NOMO-1 (cell line): ENCODE measurements around the gene LRRC8B.
A peak's percentile ranks its signal among the peaks of the same experiment; 100 is the strongest.
"Not testable (repeated sequence)": the region's sequence is repeated elsewhere in the genome, so short reads cannot be mapped to it uniquely, and the experiment has no call there.

Source experiments
- DNase-seq, 2 experiments: peaks; one replicate each; lab custom pipeline; 2025; ENCODE audit not compliant: unreplicated experiment in 2 of 2; lab: John Stamatoyannopoulos, UW

Gene LRRC8B

DNA sequence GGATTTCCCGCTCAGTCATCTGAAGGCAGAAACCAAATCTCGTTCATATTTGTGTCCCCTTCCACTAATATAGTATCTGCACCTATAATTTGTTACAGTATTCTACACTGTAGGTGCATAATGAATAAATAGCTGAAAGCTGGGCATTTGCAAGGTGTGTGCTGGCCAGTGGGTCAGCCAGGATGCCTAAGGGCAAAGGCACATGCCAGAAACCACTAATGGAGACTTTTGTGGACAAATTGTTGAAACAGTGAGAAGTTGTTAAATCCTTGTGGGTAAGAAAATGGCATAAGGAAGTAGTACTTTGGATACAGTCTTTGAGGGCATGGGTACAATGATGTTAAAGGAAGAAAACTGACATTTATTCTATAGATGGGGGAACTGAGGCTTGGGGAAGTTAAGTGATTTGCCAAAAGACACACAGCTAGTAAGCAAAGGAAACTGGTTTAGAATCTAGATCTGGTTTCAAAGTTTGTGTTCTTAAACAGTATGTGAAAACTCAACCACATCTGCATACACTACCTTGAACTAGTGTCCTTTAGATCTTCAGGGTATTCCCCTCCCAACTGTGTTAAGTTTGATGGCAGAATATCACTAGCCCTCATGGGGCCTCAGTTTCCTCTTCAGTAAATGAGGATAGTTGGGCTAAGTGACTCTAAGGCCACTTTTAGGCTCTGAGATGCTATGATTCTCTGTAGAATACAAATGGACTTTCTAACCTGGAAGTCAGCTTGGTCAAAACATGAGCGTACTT lies 81.8 kb downstream of the LRRC8B start:
- no peak for DNase-seq

DNA sequence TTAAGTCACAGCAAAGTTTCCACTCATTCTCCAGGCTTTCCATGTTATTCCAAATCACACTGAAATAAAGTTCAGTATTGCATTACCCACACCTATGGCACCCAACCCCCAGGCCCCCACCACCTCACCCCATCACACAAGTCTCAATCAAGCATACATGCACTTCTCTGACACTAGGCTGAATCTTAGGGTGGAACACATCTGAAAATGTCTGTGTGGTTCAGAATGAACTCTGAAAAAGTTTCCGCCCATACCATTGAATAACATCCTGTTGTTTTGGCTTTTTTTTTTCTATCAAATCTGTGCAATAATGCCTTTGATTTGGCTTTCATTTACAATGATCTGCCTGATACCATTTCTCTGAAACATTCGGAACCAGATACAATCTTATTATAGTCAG lies 82.5 kb downstream of the LRRC8B start:
- no peak for DNase-seq

DNA sequence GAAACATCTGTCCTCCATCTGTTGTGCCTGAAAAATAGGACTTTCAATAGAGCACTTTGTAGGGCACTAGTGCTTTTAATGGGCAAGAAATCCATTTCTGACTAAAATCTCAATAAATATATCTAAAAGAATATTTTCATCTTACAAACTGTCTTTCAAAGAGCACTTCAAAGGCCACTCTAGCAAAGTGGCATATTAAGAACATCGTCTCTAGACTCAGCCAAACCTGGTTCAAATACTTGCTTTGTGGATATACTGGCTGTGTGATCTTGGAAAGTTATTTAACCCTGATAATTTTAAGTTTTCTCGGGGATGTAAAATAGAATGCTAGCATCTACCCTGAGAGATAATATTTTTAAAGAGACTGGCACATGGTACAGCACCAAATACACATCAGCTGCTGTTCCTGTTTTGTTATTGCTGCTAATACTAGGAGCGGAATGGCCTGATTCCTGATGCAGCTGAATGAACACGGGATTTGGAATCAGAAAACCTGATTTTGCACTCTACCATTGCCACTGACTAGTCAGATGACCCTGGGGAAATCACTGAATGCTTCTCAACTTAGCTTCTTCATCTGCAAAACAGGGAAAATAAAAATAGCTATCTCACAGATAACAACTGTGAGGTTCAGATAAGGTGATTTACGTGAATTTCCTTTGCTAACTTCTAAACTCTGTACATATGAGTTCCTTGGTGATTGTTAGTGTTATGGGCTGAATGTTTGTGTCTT lies 83.1 kb downstream of the LRRC8B start:
- no peak for DNase-seq

DNA sequence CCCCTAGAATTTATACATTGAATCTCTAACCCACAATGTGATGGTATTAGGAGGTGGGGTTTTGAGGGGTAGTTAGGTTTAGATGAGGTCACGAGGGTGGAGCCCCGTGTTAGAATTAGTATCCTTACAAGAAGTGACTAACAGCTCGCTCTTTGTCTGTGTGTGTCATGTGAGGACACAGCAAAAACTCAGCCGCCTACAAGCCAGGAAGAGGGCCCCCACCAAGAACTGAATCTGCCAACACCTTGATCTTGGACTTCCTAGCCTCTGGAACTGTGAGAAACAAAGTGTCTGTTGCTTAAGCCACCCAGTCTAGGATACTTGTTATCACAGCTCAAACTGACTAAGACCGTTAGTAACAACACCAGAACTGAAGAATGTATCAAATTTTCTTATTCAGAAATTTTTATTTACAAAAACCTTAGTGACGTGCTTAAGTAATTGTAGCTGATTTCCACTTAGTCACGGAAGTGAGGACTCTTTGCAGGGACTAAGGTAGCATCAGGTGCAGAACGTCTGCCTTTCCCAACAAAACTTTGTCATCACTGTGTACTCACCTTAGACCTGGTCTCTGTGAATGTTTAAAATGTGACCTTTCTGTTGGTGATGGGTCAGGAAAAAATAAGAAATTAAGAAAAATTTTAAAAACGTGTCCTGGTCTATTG lies 83.8 kb downstream of the LRRC8B start:
- no peak for DNase-seq

DNA sequence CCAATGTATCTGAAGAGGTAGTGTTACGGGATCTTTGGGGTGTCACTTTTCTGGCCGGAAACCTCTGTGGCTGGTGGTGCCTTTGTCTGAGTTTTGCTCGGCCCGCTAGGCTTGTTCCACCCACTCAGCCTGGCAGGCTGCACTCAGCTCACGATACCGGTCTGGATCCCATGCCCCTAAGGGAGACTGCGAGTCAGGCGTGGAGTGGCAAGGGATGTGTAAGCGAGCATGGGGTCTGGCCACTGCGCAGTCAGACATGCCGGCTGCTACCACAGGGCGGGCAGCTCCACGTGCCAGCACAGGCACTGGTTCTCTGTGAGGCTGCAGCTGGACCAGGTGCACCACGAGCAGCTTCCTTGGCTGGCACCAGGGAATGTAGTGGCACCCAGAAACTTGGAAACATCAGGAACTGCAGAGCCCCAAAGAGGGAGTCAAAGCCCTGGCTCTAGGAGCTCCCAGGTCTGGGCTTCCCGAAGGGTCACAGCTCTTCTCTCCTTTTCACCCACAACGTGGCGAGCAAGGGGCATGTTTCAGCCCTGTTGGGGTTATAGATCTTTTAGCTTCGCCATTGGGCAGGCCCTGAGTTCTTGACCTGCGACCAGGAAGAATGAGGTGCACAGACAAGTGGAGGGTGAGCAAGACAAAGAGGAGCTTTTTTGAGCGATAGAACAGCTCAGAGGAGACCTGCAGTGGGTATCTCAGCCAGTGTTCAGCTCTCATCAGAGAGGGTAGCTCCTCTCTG lies 84.5 kb downstream of the LRRC8B start:
- DNase-seq, result no peak

DNA sequence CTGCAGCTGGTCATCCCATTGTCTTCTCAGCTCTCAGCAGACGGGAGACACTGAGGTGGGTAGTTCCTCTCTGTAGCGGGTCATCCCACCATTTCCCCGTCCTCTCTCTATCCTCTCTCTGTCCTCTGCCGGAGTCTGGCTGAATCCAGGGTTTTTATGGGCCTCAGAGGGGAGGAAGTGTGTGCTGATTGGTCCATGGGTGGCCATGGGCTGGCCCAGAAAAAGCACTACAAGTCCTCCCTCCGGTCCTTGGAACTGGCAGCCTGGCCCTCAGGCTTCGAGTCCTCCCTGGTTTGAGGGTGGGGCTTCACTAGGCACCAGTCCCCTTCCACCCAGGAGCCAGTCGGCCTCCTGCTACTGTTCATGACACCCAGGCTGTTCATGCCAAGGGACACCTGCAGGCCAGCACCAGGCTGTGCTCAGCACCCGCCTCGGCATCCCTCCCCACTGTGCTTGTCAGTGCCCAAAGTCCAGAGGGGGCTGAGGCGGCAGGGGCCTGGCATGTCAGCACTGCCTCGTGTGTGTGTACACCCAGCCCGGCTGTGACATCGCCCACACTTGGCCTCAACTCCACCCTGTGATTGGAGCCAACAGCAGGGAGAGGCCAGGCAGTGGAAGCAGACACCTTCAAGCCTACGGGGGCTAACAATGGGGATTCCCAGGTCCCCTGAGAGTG lies 85.3 kb downstream of the LRRC8B start:
- DNase-seq, result no peak

DNA sequence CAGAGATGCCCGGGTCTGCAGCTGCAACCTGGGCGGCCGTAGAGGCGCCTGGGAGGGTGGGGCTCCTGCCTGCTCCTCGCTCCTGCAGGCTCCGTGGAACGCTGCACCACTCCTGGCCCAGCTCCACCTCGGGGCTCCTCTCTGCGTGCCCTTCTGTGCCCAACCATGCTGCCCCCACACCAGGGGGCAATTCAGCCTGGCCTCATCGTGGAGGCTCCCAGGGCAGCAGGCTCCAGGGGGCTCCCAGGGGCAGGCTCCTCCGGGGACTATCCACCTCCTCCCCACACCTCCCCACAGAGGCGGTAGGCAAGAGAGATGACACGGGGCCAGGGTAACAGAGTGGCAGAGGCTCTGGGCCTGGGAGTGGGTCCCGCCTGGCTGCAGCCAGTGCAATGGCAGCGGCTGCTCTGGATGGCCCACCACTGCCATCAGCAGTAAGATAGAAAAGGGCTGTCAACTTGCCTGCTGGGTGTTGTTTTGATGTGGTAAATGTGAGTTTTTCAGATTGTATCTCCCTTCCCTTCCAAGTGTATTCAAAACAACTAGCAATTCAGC lies 85.9 kb downstream of the LRRC8B start:
- no peak for DNase-seq

DNA sequence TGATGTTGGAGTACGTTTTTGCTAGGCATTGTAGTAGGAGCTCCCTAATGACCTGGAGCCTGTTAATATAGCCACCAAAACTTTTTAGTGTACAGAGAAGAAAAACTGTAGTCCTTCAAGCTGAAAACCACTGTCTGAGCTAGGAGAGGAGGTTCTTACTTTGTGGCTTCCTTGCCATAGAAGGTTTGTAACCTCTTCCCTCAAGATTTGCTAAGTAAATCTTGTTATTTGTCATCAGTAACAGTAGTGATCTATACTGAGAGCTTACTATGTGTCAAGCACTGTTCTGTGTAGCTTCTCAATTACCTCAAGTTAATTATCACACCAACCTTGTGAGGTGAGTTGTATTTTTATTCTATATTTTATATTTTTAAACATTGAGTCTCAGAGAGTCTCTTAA lies 87.1 kb downstream of the LRRC8B start:
- DNase-seq, result no peak

DNA sequence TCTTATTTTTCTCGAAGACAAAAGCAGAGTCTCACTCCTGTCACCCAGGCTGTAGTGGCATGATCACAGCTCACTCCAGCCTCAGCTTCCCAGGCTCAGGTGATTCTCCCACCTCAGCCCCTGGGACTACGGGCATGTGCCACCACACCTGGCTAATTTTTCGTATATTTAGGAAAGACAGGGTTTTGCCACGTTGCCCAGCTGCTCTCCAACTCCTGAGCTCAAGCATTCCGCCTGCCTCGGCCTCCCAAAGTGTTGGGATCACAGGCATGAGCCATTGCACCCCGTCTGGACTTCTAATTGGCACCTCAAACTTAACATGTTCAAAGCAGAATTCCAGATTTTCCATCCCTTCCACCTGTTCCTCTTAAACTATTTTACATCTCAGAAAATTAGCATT lies 89.3 kb downstream of the LRRC8B start:
- DNase-seq, result no peak

DNA sequence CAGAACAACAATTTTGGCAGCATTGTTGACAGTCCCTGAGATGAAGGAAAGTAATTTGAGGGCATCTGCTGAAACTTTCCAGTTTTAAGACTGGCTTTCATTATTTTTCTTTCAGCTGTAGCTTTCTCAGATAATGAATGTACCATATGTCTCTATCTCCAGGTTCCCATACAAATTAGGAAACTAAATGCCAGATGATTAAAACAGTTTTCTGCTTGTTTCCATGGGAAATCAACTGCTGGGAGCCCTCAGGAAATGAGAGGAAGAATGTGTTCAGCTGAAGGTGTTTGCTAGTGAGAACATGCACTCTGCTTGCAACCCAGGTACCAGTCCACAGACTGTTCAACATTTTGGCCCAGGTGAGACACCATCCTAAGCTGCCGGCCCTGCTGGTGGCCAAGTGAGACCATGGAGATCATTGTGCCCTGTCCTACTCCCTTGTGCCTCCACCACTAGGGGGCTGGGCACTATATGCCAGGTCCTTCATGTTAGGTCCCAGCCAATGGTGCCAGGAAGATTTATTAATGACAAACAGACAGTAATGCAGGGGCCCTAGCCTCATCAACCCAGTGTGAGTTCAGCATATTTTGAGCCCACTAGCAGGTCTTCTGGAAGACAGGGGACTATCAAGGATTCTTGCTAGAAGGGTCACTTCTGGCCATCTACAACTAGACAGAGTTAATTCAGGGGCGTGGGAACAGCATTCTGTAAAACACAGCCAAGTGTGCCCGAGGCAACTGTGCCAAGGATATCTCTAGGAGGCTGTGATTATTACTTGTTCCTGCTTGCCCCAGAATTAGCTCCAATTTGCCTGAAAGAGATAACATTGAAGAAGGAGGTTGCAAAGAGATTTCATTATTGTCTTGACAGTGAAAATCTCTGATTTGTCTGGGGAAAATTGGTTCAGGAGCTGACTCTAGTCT lies 91.3 kb downstream of the LRRC8B start:
- no peak for DNase-seq

DNA sequence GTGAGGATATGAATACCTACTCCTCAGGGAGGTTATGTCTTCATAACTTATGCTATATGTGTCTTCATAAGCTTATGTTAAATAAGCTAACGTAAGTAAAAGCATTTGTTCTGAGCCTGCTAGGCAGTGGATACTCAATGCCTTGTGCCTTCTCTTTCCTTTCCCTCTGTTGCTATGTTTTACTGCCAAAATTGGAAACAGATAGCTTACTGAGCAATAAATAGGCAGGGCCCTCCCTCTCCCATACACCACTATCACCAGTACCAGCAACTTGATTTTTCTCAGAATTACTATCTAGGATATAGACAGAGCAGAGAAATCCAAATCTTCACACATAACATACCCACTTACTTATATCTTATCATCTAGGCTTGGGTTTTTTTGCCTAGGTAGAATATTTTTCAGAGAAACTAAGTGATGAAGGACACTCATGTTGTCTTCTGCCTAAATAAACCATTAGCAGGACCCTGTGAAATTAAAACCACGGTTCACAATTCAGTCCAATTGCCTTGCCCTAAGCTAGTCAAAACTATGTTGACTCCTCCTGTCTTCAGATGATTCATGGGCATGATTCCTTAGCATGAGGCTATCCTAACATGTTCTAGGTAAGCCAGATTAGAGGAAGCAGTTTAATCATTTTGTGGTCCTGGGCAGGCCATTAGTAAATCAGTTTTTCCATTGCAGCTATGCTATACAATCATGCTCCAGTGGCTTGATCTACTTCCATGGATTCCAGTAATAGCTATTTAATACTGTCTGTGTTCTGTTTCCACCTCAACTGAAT lies 92.4 kb downstream of the LRRC8B start:
- no peak for DNase-seq

DNA sequence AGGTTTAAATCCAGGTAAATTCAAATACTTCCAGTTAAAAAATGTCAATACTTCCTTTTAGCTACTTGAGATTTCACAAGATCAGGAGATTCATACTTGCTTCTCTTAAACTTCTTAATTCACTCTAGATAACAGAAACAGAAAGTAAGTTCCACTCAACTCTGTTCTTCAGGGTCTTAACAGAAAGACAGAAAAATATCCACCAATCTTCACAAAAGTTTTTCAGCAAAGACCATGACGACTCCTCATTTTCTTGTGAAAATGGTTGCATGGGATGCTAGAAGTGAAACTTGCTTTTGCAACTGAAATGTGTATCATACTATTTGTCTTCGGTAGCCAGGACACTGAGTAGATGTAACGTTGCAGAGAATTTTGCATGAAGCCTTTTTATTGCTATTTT lies 96.0 kb downstream of the LRRC8B start:
- DNase-seq, result peak; percentile 9 to 53

DNA sequence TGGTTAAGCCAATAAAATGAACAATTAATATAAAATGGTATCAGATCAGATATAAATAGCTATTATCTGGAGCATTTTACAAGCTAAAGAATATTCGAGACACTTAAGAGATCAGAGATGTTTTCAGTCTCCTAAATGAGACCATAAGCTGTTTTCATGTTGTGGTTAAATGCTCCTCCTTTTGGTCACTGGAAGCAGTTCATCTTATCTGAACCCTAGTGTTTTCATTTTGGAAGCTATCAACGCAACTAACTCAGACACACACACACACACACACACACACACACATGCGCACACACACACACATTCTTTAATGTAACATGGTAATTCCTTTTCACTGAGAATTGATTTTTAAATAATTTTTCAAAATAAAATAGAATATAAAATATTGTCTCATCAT lies 98.3 kb downstream of the LRRC8B start:
- no peak for DNase-seq

DNA sequence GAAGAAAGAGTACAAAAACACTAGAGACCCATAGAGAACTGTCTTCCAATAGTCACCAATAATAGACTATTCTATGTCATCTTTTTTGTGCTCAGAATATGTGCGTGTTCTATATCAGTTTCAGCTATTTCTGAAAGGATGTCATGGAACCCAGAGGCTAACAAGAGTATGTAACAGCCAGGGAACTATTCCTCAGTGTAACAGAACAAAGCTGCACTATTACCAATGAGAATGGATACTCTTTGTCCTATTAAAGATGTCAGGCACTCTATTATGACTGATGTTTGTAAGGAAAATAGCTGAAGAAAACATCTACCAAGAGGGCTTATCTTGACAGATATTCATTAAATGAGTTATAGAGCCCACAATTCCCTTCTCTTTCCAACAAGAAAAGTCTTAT lies 99.7 kb downstream of the LRRC8B start:
- no peak for DNase-seq

DNA sequence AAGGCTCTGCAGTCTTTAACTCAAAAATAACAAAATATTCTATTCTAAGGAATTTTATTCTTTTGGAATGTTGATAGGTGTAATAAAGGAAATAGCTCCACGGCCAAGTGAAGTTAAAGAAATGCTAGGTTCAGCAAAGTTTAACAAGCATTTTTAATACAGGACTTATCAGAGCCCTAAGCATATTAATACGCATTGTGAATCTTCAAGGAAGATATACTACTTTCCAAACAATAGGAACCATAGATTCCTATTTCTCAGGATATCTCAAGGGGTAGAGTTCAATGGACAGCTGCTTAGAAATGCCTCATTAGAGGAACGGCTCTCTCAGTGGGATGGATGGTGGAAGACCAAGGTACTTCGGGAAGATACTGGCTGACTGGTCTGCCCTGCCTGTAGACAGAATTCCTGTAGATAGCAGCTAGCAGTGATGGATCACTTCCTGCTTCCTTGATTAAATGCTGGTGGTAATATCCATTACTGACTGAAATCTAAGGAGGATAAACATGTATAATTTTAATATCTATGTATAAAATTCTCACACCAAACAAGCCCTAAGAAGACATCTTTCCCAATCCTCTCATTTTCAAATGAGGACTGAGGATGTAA lies 100.2 kb downstream of the LRRC8B start:
- no peak for DNase-seq

DNA sequence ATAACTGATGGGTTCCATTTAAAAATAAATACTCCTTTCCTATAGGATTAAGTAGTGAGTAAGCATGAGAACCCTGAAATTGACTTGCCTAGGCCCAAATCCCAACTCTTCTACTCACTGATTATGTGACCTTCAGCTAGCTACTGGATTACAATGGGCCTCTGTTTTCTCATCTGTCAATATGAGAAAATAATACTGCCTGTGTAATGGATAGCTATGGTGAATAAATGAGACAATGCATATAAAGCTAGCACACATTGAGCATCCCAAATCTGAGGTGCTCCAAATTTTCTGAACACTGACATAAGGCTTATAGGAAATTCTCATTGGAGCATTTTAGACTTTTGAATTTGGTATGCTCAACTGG lies 103.0 kb downstream of the LRRC8B start:
- DNase-seq, result no peak

DNA sequence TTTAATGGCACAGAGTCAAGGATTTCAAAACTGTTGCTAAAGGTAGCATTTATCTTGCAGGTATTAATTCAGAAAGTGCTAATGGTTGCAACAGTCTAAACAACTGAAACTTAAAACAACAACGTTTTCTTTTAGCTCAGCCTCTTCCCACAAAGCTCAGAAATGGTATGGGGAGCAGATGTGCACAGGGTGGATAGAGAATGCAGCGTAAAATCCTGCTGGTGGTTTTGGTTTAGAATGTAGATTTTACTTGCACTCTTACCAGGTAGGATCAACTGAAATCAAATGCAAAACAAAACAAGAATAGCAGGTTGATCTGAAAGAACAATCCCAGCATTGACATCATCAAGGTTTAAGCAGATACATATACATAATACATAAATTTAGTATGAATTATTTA lies 104.5 kb downstream of the LRRC8B start:
- DNase-seq, result no peak

DNA sequence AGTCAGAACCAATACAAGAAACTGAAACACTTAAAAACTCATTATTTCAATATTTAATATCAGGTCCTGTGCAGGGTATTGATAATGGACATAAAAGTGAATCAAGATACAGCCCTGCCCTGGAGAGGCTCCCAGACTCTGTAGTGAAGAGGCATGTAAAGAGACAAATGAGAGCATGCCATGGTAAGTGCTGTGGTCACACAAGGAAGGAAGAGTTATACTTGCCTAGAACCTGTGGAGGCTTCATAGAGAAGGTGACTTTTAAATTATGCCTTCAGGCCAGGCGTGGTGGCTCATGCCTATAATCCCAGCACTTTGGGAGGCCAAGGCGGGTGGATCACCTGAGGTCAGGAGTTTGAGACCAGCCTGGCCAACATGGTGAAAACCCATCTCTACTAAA lies 105.0 kb downstream of the LRRC8B start:
- DNase-seq, result not testable (repeated sequence)
